Left ventricle myocardium inferior (tissue), 1 donor: Measurements from ENCODE around the gene ADAMTS15. TPM values are rescaled to one million over a fixed set of nuclear protein-coding genes. Genes with fewer than 3 reads are reported as not detected.

Experiments
- DNase-seq: peaks from one replicate; pipeline ENCODE4 v3.0.0-alpha.2; 2020
- H3K27ac ChIP-seq: fragments of 200-600 bp; replicated peaks from 2 replicates; pipeline ENCODE4 v1.8.0; 2021
- H3K27me3 ChIP-seq: fragments of 200-600 bp; 2 replicates; pipeline ENCODE4 v1.8.0; 2021; ENCODE audit warnings: low read depth
- H3K36me3 ChIP-seq: fragments of 200-600 bp; 2 replicates; pipeline ENCODE4 v1.8.0; 2021
- H3K4me1 ChIP-seq: fragments of 200-600 bp; 2 replicates; pipeline ENCODE4 v1.8.0; 2021
- H3K4me3 ChIP-seq: fragments of 200-600 bp; 2 replicates; pipeline ENCODE4 v1.8.0; 2021; ENCODE audit warnings: mild to moderate bottlenecking, moderate library complexity
- H3K9me3 ChIP-seq: fragments of 200-600 bp; replicated peaks from 2 replicates; pipeline ENCODE4 v1.8.0; 2021
- CTCF ChIP-seq: fragments of 200-600 bp; IDR thresholded peaks from 2 replicates; pipeline ENCODE4 v1.8.0; 2021; ENCODE audit warnings: antibody characterized with exemption, mild to moderate bottlenecking, borderline replicate concordance
- intact Hi-C: fragments of 100-400 bp; cut with micrococcal nuclease; formaldehyde crosslinking; loops from one replicate; pipeline ENCODE4 v1.11.0; 2022
- total RNA-seq: library from RNA; stranded (reverse); fragmentation: NEBNext Ultra II Directional; extraction: Animal tissue kit (Norgen Biotek cat#: 25700); gene quantifications from one replicate; pipeline ENCODE4 v1.2.1, GENCODE V29; 2021
- donor health status: DM: no; HTN: yes; CAD: no; lungs with severe emphysema.

ADAMTS15 gene
- total RNA-seq, 1 donor from 2014 or later, result 22.9 TPM

GRCh38 chr11:130424613-130425140 lies 23.8 kb upstream of the ADAMTS15 start:
- intact Hi-C loops, result loop anchor here (10.0 kb wide), 1 partner anchor 210 kb away; no protein-coding TSS in a partner anchor
- no peak for DNase-seq
- no peak for TF ChIP-seq CTCF
- no peak overlapping the region for H3K27ac ChIP-seq
- no peaks in the 10 kb centered on the region for H3K36me3 ChIP-seq
- peaks cover 35% of the 10 kb centered on the region for H3K4me1 ChIP-seq
- peaks cover 56% of the 10 kb centered on the region for H3K27me3 ChIP-seq
- no peaks in the 10 kb centered on the region for H3K9me3 ChIP-seq
- H3K4me3 ChIP-seq, result no peak overlapping the region

- H3K27ac ChIP-seq, result no peak overlapping the region
- H3K4me3 ChIP-seq, result no peak overlapping the region
- peaks cover 34% of the 10 kb centered on the region for H3K4me1 ChIP-seq
- H3K27me3 ChIP-seq, result peaks cover 61% of the 10 kb centered on the region
- no peaks in the 10 kb centered on the region for H3K36me3 ChIP-seq
- TF ChIP-seq CTCF, result no peak
- no peak for DNase-seq
- no peaks in the 10 kb centered on the region for H3K9me3 ChIP-seq
- intact Hi-C loops, result loop anchor here (10.0 kb wide), 1 partner anchor 210 kb away; no protein-coding TSS in a partner anchor
Measured at GRCh38 chr11:130425156-130425555, 23.3 kb upstream of the ADAMTS15 start.

- intact Hi-C loops, result loop anchor here (10.0 kb wide), 1 partner anchor 212 kb away; no protein-coding TSS in a partner anchor
- no peaks in the 10 kb centered on the region for H3K9me3 ChIP-seq
- no peak for TF ChIP-seq CTCF
- no peak overlapping the region for H3K4me3 ChIP-seq
- no peak overlapping the region for H3K27ac ChIP-seq
- H3K36me3 ChIP-seq, result no peaks in the 10 kb centered on the region
- no peak for DNase-seq
- peaks cover 22% of the 10 kb centered on the region for H3K4me1 ChIP-seq
- peaks cover 69% of the 10 kb centered on the region for H3K27me3 ChIP-seq
Measured at GRCh38 chr11:130426223-130426836, 22.1 kb upstream of the ADAMTS15 start.

- H3K27ac ChIP-seq, result no peak overlapping the region
- no peak for TF ChIP-seq CTCF
- peaks cover 22% of the 10 kb centered on the region for H3K4me1 ChIP-seq
- H3K9me3 ChIP-seq, result no peaks in the 10 kb centered on the region
- peak overlapping the region; percentile 60 for H3K4me3 ChIP-seq
- peaks cover 69% of the 10 kb centered on the region for H3K27me3 ChIP-seq
- intact Hi-C loops, result loop anchor here (10.0 kb wide), 1 partner anchor 212 kb away; no protein-coding TSS in a partner anchor
- H3K36me3 ChIP-seq, result no peaks in the 10 kb centered on the region
- DNase-seq, result no peak
Measured at GRCh38 chr11:130426837-130427341, 21.6 kb upstream of the ADAMTS15 start.

GRCh38 chr11:130427581-130428315 lies 20.7 kb upstream of the ADAMTS15 start:
- H3K36me3 ChIP-seq, result no peaks in the 10 kb centered on the region

More at GRCh38 chr11:130427581-130428315, 20.7 kb upstream of the ADAMTS15 start:
- H3K4me3 ChIP-seq, result peak overlapping the region; percentile 60
- intact Hi-C loops, result loop anchor here (10.0 kb wide), 1 partner anchor 213 kb away; no protein-coding TSS in a partner anchor
- peak; percentile 24 for DNase-seq
- no peaks in the 10 kb centered on the region for H3K9me3 ChIP-seq
- H3K4me1 ChIP-seq, result peaks cover 22% of the 10 kb centered on the region
- H3K27me3 ChIP-seq, result peaks cover 69% of the 10 kb centered on the region
- no peak overlapping the region for H3K27ac ChIP-seq
- peak; percentile 31 for TF ChIP-seq CTCF
